H1 (cell line): ENCODE results near the gene POMT2. TPM values are rescaled to one million over a fixed set of nuclear protein-coding genes. Genes with fewer than 3 reads are reported as not detected.

Source experiments
- CTCF ChIA-PET: fragments of 300-600 bp; sonication (Branson Sonifier 250); formaldehyde crosslinking; loops from one replicate; lab custom pipeline; 2021; ENCODE audit not compliant: partially characterized antibody; lab: Charles Lee
- POLR2A ChIA-PET: fragments of 300-600 bp; sonication (Branson Sonifier 250); formaldehyde crosslinking; loops from one replicate; lab custom pipeline; 2021; ENCODE audit warnings: inconsistent platforms; ENCODE audit not compliant: partially characterized antibody; lab: Charles Lee
- DNase-seq, 2 experiments: peaks; one replicate each; pipeline versions ENCODE4 v3.0.0 to v3.0.0-alpha.2; 2010 to 2022; ENCODE audit warnings: low spot score in 2 of 2, low read depth in 1 of 2, mixed read lengths in 1 of 2
- FAIRE-seq: peaks from 2 replicates; lab custom pipeline; 2011; peaks lifted over from hg19 to GRCh38; lab: Jason Lieb, UNC
- H2AFZ ChIP-seq: 2 replicates; pipeline ENCODE4 v1.8.1; 2012; ENCODE audit warnings: low read length, inconsistent platforms
- H2AK5ac ChIP-seq: 2 replicates; pipeline ENCODE4 v1.6.1; 2013; ENCODE audit warnings: low read depth, low read length
- H2BK120ac ChIP-seq: replicated peaks from 2 replicates; pipeline ENCODE3; 2013; ENCODE audit warnings: low read depth, low read length, inconsistent platforms
- H2BK12ac ChIP-seq: 2 replicates; pipeline ENCODE4 v1.6.1; 2013; ENCODE audit warnings: low read depth, low read length
- H2BK15ac ChIP-seq: 2 replicates; pipeline ENCODE4 v1.6.1; 2013; ENCODE audit warnings: low read length
- H2BK20ac ChIP-seq: 2 replicates; pipeline ENCODE4 v1.6.1; 2013; ENCODE audit warnings: low read length
- H2BK5ac ChIP-seq: 2 replicates; pipeline ENCODE4 v1.6.1; 2013; ENCODE audit warnings: low read depth, low read length
- H3K14ac ChIP-seq: 2 replicates; pipeline ENCODE4 v1.6.1; 2013; ENCODE audit warnings: inconsistent platforms; ENCODE audit not compliant: insufficient read length
- H3K18ac ChIP-seq: 2 replicates; pipeline ENCODE4 v1.6.1; 2013; ENCODE audit warnings: low read length; ENCODE audit errors: extremely low read depth
- H3K23ac ChIP-seq: 2 replicates; pipeline ENCODE4 v1.6.1; 2013; ENCODE audit warnings: inconsistent platforms; ENCODE audit not compliant: insufficient read length
- H3K23me2 ChIP-seq: 2 replicates; pipeline ENCODE4 v1.6.1; 2013; ENCODE audit warnings: low read depth, low read length
- H3K27ac ChIP-seq: 2 replicates; pipeline ENCODE4 v1.6.1; 2011; ENCODE audit warnings: low read depth, low read length, inconsistent platforms
- H3K27me3 ChIP-seq, 4 experiments: replicated peaks in 1 of 4; 1 replicate in 1 of 4; 2 replicates in 3 of 4; pipeline versions ENCODE4 v1.6.1 to v1.8.1; 2011 to 2013; ENCODE audit warnings: low read length in 3 of 4, mild to moderate bottlenecking in 3 of 4, inconsistent platforms in 2 of 4, mixed read lengths in 2 of 4, moderate library complexity in 1 of 4; ENCODE audit not compliant: control insufficient read depth in 3 of 4, insufficient read depth in 3 of 4; ENCODE audit errors: extremely low read depth in 1 of 4
- H3K36me3 ChIP-seq, 4 experiments: 2 replicates each; pipeline versions ENCODE4 v1.6.1 to v1.8.1; 2011 to 2013; ENCODE audit warnings: mild to moderate bottlenecking in 4 of 4, low read length in 3 of 4, moderate library complexity in 2 of 4, control low read depth in 1 of 4, inconsistent platforms in 1 of 4; ENCODE audit not compliant: insufficient read depth in 4 of 4, control insufficient read depth in 2 of 4
- H3K4ac ChIP-seq: replicated peaks from 2 replicates; pipeline ENCODE3; 2013; ENCODE audit warnings: low read length, low read depth, mixed read lengths, inconsistent platforms; ENCODE audit not compliant: insufficient read length
- H3K4me1 ChIP-seq, 4 experiments: replicated peaks in 1 of 4; 1 replicate in 1 of 4; 2 replicates in 3 of 4; pipeline versions ENCODE4 v1.6.1 to v1.8.1; 2011 to 2013; ENCODE audit warnings: low read length in 3 of 4, inconsistent platforms in 2 of 4, mixed read lengths in 1 of 4; ENCODE audit not compliant: insufficient read depth in 4 of 4, control insufficient read depth in 3 of 4
- H3K4me2 ChIP-seq, 2 experiments: 2 replicates each; pipeline versions ENCODE4 v1.6.1 to v1.8.1; 2011 to 2013; ENCODE audit warnings: low read depth in 2 of 2, low read length in 2 of 2, control low read depth in 1 of 2, inconsistent platforms in 1 of 2, mild to moderate bottlenecking in 1 of 2; ENCODE audit not compliant: insufficient read depth in 1 of 2
- H3K4me3 ChIP-seq, 4 experiments: fragments of 200-600, 300-600 bp in 1 of 4; sonication (generic), shearing (Covaris generic), sonication (Bioruptor Twin) in 1 of 4; 2 replicates each; pipeline versions ENCODE4 v1.5.1 to v1.8.1; 2011 to 2016; ENCODE audit warnings: low read length in 4 of 4, low read depth in 3 of 4, control low read depth in 2 of 4, inconsistent platforms in 2 of 4, mild to moderate bottlenecking in 2 of 4, mixed read lengths in 1 of 4, moderate library complexity in 1 of 4; ENCODE audit not compliant: insufficient read depth in 2 of 4; ENCODE audit errors: extremely low read depth in 1 of 4
- H3K56ac ChIP-seq: replicated peaks from 2 replicates; pipeline ENCODE3; 2013; ENCODE audit warnings: low read depth, mild to moderate bottlenecking, mixed read lengths, low read length, inconsistent platforms; ENCODE audit not compliant: insufficient read length
- H3K79me1 ChIP-seq: 2 replicates; pipeline ENCODE4 v1.6.1; 2013; ENCODE audit warnings: low read depth, low read length, control low read depth
- H3K79me2 ChIP-seq, 2 experiments: 2 replicates each; pipeline versions ENCODE4 v1.6.1 to v1.8.1; 2012 to 2013; ENCODE audit warnings: low read length in 2 of 2, mild to moderate bottlenecking in 2 of 2, inconsistent platforms in 1 of 2; ENCODE audit not compliant: insufficient read depth in 2 of 2, control insufficient read depth in 1 of 2
- H3K9ac ChIP-seq, 4 experiments: replicated peaks in 1 of 4; 1 replicate in 1 of 4; 2 replicates in 3 of 4; pipeline versions ENCODE4 v1.6.1 to v1.8.1; 2011 to 2013; ENCODE audit warnings: low read depth in 3 of 4, low read length in 3 of 4, control low read depth in 2 of 4, mild to moderate bottlenecking in 2 of 4, moderate library complexity in 2 of 4, inconsistent platforms in 1 of 4; ENCODE audit errors: extremely low read depth in 1 of 4
- H3K9me3 ChIP-seq, 2 experiments: 2 replicates each; pipeline versions ENCODE4 v1.6.1 to v1.8.1; 2012 to 2013; ENCODE audit warnings: mild to moderate bottlenecking in 2 of 2, moderate library complexity in 2 of 2, control low read depth in 1 of 2, inconsistent platforms in 1 of 2, low read depth in 1 of 2, low read length in 1 of 2, mixed read lengths in 1 of 2; ENCODE audit not compliant: insufficient read depth in 2 of 2
- H4K20me1 ChIP-seq, 2 experiments: replicated peaks in 1 of 2; 2 replicates each; pipeline versions ENCODE3 to v1.8.1; 2011 to 2013; ENCODE audit warnings: inconsistent platforms in 2 of 2, low read length in 2 of 2, mild to moderate bottlenecking in 1 of 2; ENCODE audit not compliant: insufficient read depth in 2 of 2, control insufficient read depth in 1 of 2
- H4K5ac ChIP-seq: 2 replicates; pipeline ENCODE4 v1.6.1; 2013; ENCODE audit warnings: low read length, low read depth, mixed read lengths, inconsistent platforms; ENCODE audit not compliant: insufficient read length
- H4K8ac ChIP-seq: 2 replicates; pipeline ENCODE4 v1.8.0; 2013; ENCODE audit warnings: mild to moderate bottlenecking, moderate library complexity, low read length, inconsistent platforms; ENCODE audit not compliant: insufficient read depth; ENCODE audit errors: extremely low read depth
- H4K91ac ChIP-seq: replicated peaks from 2 replicates; pipeline ENCODE3; 2013; ENCODE audit warnings: low read length, mixed read lengths, inconsistent platforms; ENCODE audit not compliant: insufficient read length
- ASH2L ChIP-seq: fragments of 200-600, 300-600 bp; sonication (generic); IDR thresholded peaks from one replicate; pipeline ENCODE4 v1.7.1; 2017; ENCODE audit warnings: low read length
- CREB1 ChIP-seq: IDR thresholded peaks from 2 replicates; pipeline ENCODE4 v1.6.1; 2012; ENCODE audit warnings: inconsistent platforms
- RAD21 ChIP-seq, 2 experiments: IDR thresholded peaks in 1 of 2; conservative IDR thresholded peaks in 1 of 2; 2 replicates each; pipeline ENCODE4 v1.6.1; 2011; ENCODE audit warnings: low read depth in 2 of 2, low read length in 2 of 2, improper control_type of control experiment in 1 of 2, inconsistent platforms in 1 of 2, mild to moderate bottlenecking in 1 of 2, moderate library complexity in 1 of 2
- RFX5 ChIP-seq: IDR thresholded peaks from 2 replicates; pipeline ENCODE4 v1.6.1; 2011; ENCODE audit warnings: low read depth, low read length, improper control_type of control experiment, borderline replicate concordance
- SIN3A ChIP-seq, 2 experiments: IDR thresholded peaks in 1 of 2; conservative IDR thresholded peaks in 1 of 2; 2 replicates each; pipeline ENCODE4 v1.6.1; 2011 to 2012; ENCODE audit warnings: low read length in 2 of 2, improper control_type of control experiment in 1 of 2, low read depth in 1 of 2, mild to moderate bottlenecking in 1 of 2
- SP2 ChIP-seq: IDR thresholded peaks from 2 replicates; pipeline ENCODE4 v1.6.1; 2012; ENCODE audit warnings: mild to moderate bottlenecking, low read length, inconsistent platforms
- TCF12 ChIP-seq: IDR thresholded peaks from 2 replicates; pipeline ENCODE4 v1.6.1; 2011; ENCODE audit warnings: low read depth, mild to moderate bottlenecking, low read length
- YY1 ChIP-seq: IDR thresholded peaks from 2 replicates; pipeline ENCODE4 v1.6.1; 2011; ENCODE audit warnings: low read depth, mild to moderate bottlenecking, low read length
- WGBS, 2 experiments: shearing (Covaris generic) in 1 of 2; methylation state at CpG; one replicate each; pipeline versions ENCODE4 v1.1.6 to v1.1.7; 2013 to 2015; ENCODE audit warnings: low lambda C conversion rate in 2 of 2, mixed read lengths in 2 of 2, inconsistent platforms in 1 of 2, low coverage in 1 of 2, missing lambda C conversion rate in 1 of 2; ENCODE audit not compliant: insufficient replicate concordance in 2 of 2, insufficient coverage in 1 of 2, insufficient read length in 1 of 2; ENCODE audit errors: extremely low coverage in 1 of 2, missing lambda C conversion rate in 1 of 2; 5-methylcytosine and 5-hydroxymethylcytosine counted together
- polyA plus RNA-seq, 7 experiments: library from polyadenylated mRNA; depleted of rRNA in 3 of 7; stranded (reverse) in 5 of 7; unstranded in 2 of 7; fragments of >200 nt in 5 of 7; fragments of 200-250 nt in 2 of 7; gene quantifications; 1 replicate in 5 of 7; 2 replicates in 1 of 7; 4 replicates in 1 of 7; pipeline versions ENCODE4 v1.2.1 to v1.2.3, GENCODE V29; 2011 to 2013; ENCODE audit warnings: missing spikeins in 2 of 7, mixed read lengths in 2 of 7
- total RNA-seq: library from RNA; stranded (reverse); fragmentation: NEBNext Ultra II Directional; extraction: Animal tissue kit (Norgen Biotek cat#: 25700); gene quantifications from 2 replicates; pipeline ENCODE4 v1.2.1, GENCODE V29; 2021
- TF ChIP-seq, protein P1 (sequence below), 3 experiments: IDR thresholded peaks; 1 replicate in 2 of 3; 2 replicates in 1 of 3; pipeline versions ENCODE4 v1.5.1 to v1.6.1; 2011; ENCODE audit warnings: low read length in 3 of 3, mild to moderate bottlenecking in 3 of 3, inconsistent platforms in 2 of 3, low read depth in 1 of 3, moderate library complexity in 1 of 3; ENCODE audit not compliant: insufficient read depth in 1 of 3; ENCODE audit errors: control extremely low read depth in 1 of 3

The POMT2 gene
- total and polyA plus RNA-seq, 2 of the 8 experiments (the other 6 are each of a cell fraction or from before 2014, with no cell fraction given), result 20.8 to 44.9 TPM

DNA sequence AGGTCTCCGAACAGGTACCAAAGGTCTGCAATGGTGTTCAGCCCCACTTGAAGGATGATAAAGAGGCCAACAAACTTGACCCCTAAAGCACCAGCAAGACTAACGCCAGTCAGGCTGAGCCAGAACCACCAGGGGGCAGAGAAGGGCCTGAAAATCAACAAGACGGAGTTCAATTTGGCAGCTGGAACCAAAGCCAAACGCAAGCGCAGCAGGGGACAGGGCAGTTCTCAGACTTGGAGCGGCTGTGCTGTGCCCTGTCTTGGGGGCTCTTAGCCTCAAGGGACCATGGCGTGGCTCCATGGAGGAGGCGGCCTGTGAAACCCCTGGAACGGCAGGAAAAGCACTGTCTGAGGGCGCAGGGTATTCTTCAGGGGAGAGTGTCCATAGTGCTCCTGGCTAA, 19.6 kb downstream of the POMT2 start:
- ChIA-PET POLR2A (interaction anchor here (0.6 kb wide), 1 partner anchor 20 kb away, joined by 3 read pairs; the partner anchor contains the start of genes GSTZ1 and POMT2), CTCF (interaction anchor here (0.6 to 22.3 kb wide), 37 partner anchors 8 to 604 kb away, joined by 3 to 353 read pairs (median 4); partner anchors contain the start of genes SAMD15 and TMED8)
- Histone ChIP-seq H2BK15ac (no peak overlapping the region), H3K36me3 (peaks cover 0 to 9% (median 3%) of the 10 kb centered on the region in 4 experiments; a peak in 3 of 8 replicates), H3K23me2 (no peaks in the 10 kb centered on the region), H3K14ac (no peak overlapping the region), H2BK12ac (no peak overlapping the region), H3K4me2 (no peak overlapping the region), H3K18ac (no peak overlapping the region), H3K79me2 (no peaks in the 10 kb centered on the region), H2BK20ac (no peak overlapping the region), H3K27me3 (no peaks in the 10 kb centered on the region), H2BK120ac (no peak overlapping the region), H3K4ac (no peak overlapping the region), H3K9me3 (no peaks in the 10 kb centered on the region), H4K91ac (no peak overlapping the region), H4K5ac (no peak overlapping the region), H3K23ac (no peak overlapping the region), H3K27ac (no peak overlapping the region), H3K56ac (no peak overlapping the region), H3K4me3 (no peak overlapping the region), H3K79me1 (no peaks in the 10 kb centered on the region; the same call in 1 of the 2 replicates), H4K20me1 (peaks cover 0 to 3% of the 10 kb centered on the region in 2 experiments), H3K4me1 (peaks cover 0 to 5% (median 0%) of the 10 kb centered on the region in 4 experiments; a peak in 1 of 7 replicates), H2BK5ac (no peak overlapping the region), H2AK5ac (no peak overlapping the region), H2AFZ (no peak overlapping the region), H4K8ac (no peak overlapping the region), H3K9ac (no peak overlapping the region)
- FAIRE-seq (peak; percentile 97), DNase-seq (peak; percentile 83 to 90)
- TF ChIP-seq RFX5 (no peak), YY1 (0 out of 2 replicates have a peak, but pooled peaks have one; percentile 42), ASH2L (no peak), SIN3A (conservative IDR thresholded peaks at IDR 0.05 in 1 of 2, IDR thresholded peaks at IDR 0.05 in 1 of 2; ENCODE audit: low read depth in 1 of 2, low read length in 2 of 2) (peak in 1 of 2 experiments; percentile 57; a peak in 1 of 4 replicates), SP2 (no peak), RAD21 (IDR thresholded peaks at IDR 0.05 in 1 of 2, conservative IDR thresholded peaks at IDR 0.05 in 1 of 2; ENCODE audit: low read depth in 2 of 2, low read length in 2 of 2) (peak; percentile 87 to 95), TCF12 (no peak), CREB1 (0 out of 2 replicates have a peak, but pooled peaks have one; percentile 30)
- TF ChIP-seq, protein P1, sequence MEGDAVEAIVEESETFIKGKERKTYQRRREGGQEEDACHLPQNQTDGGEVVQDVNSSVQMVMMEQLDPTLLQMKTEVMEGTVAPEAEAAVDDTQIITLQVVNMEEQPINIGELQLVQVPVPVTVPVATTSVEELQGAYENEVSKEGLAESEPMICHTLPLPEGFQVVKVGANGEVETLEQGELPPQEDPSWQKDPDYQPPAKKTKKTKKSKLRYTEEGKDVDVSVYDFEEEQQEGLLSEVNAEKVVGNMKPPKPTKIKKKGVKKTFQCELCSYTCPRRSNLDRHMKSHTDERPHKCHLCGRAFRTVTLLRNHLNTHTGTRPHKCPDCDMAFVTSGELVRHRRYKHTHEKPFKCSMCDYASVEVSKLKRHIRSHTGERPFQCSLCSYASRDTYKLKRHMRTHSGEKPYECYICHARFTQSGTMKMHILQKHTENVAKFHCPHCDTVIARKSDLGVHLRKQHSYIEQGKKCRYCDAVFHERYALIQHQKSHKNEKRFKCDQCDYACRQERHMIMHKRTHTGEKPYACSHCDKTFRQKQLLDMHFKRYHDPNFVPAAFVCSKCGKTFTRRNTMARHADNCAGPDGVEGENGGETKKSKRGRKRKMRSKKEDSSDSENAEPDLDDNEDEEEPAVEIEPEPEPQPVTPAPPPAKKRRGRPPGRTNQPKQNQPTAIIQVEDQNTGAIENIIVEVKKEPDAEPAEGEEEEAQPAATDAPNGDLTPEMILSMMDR (IDR thresholded peaks at IDR 0.05; ENCODE audit: control extremely low read depth in 1 of 3, insufficient read depth in 1 of 3, low read depth in 1 of 3, low read length in 3 of 3), result peak; percentile 81 to 98 (median 91)
- WGBS, 2 experiments, result 56% methylated on average over 10 of the region's 10 CpGs; no CpG with 5 or more reads in 1 of the 2 experiments
